ENCODE data around the gene SPACA6.

GRCh38 chr19:51701468-51702100 lies 8.5 kb downstream of the SPACA6 start:
- TF ChIP-seq POLR2A (IDR thresholded peaks at IDR 0.05; ENCODE audit: low read depth, low read length) (no peak), POLR2AphosphoS5 (IDR thresholded peaks at IDR 0.05; ENCODE audit: low read depth, low read length) (no peak)

Data from GM12892 (cell line).